Hindlimb muscle (tissue), 1 donor: Measurements from ENCODE around the gene RFNG. TPM values are rescaled to one million over a fixed set of nuclear protein-coding genes. Genes with fewer than 3 reads are reported as not detected.

ENCODE experiments used
- DNase-seq: peaks from one replicate; pipeline ENCODE4 v3.0.0-alpha.2; 2013
- polyA plus RNA-seq: library from polyadenylated mRNA; unstranded; fragments of 120-200 nt; gene quantifications from one replicate; pipeline ENCODE4 v1.2.1, GENCODE V29; 2013; ENCODE audit not compliant: insufficient read length

RFNG gene
- polyA plus RNA-seq, 1 donor, result 34.8 TPM

GRCh38 chr17:82013772-82014321 is 37.8 kb downstream of the RFNG start:
- DNase-seq, result no peak

- no peak for DNase-seq
Observed at GRCh38 chr17:82013341-82013740, 38.3 kb downstream of the RFNG start.

GRCh38 chr17:82012640-82013295 is 38.8 kb downstream of the RFNG start:
- DNase-seq, result no peak

- no peak for DNase-seq
Observed at GRCh38 chr17:82012261-82012639, 39.4 kb downstream of the RFNG start.

- no peak for DNase-seq
Observed at GRCh38 chr17:82011617-82012187, 39.9 kb downstream of the RFNG start.

GRCh38 chr17:82010575-82011525 is 40.8 kb downstream of the RFNG start:
- DNase-seq, result no peak

- DNase-seq, result no peak
Observed at GRCh38 chr17:82009413-82009812, 42.2 kb downstream of the RFNG start.

- no peak for DNase-seq
Observed at GRCh38 chr17:82008941-82009405, 42.6 kb downstream of the RFNG start.

GRCh38 chr17:82008258-82008940 is 43.2 kb downstream of the RFNG start:
- DNase-seq, result no peak

- no peak for DNase-seq
Observed at GRCh38 chr17:82007495-82008257, 43.9 kb downstream of the RFNG start.

GRCh38 chr17:82007228-82007494 is 44.5 kb downstream of the RFNG start:
- DNase-seq, result no peak

GRCh38 chr17:82006468-82007227 is 45.0 kb downstream of the RFNG start:
- DNase-seq, result no peak

- no peak for DNase-seq
Observed at GRCh38 chr17:82005701-82006348, 45.8 kb downstream of the RFNG start.

GRCh38 chr17:82004517-82005455 is 46.8 kb downstream of the RFNG start:
- no peak for DNase-seq

- DNase-seq, result no peak
Observed at GRCh38 chr17:82003411-82004381, 47.9 kb downstream of the RFNG start.

- DNase-seq, result no peak
Observed at GRCh38 chr17:82001571-82002056, 50.0 kb downstream of the RFNG start.

GRCh38 chr17:82000803-82001570 is 50.6 kb downstream of the RFNG start:
- no peak for DNase-seq
